T-helper 22 cell (primary cell): ENCODE data around the gene ADGRD2.

Experiments
- DNase-seq: peaks from one replicate; pipeline ENCODE4 v3.0.0-alpha.2; 2020; ENCODE audit warnings: low read depth

ADGRD2 gene

DNA sequence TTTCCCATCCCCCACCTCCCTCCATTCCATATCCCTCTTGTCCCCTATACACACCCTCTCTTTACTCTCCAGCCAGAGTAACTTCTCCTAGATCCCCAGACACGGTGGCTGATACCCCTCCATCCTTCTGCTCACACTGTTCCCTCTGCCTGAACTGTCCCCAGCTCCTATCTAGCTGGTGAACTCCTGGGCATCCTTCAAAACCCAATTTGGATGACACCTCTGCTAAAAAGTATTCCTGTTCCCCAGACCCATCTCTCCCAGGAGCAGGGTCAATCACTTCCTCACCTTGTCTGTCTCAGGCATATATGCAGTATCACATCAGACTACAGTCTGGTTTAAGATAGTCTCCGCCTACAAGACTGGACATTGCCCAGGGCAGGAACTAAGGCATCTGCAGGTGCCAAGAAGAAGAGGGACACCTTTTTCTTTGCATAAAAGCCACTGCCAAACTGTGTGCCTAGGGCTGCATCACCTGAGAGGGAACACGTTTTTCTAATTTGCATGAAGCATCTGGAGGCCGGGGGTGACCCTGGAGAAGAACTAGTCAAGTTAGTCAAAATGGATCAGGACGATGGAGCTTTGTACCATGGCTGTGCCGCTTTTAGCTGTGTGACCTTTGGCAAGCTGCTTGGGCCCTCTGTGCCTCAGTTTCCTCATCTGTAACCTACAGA, 29.8 kb downstream of the ADGRD2 start:
- DNase-seq, result no peak

DNA sequence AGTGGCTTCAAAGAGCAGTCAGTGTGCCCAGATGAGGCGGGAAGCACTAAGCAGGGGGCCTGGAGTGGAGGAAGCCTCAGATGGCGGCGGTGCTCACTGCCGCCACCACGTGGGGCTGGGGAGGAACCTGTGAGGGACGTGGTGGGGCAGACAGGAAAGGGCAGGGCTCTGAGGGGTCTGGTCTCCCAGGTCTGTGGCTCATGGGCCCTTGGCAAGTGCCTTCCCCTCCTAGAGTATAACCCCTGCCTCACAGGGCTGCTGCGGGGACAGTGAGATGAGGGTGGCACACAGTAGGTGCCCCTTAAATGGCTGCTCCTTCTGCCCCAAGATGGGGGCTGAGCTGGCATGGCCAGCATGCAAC, 30.4 kb downstream of the ADGRD2 start:
- no peak for DNase-seq

DNA sequence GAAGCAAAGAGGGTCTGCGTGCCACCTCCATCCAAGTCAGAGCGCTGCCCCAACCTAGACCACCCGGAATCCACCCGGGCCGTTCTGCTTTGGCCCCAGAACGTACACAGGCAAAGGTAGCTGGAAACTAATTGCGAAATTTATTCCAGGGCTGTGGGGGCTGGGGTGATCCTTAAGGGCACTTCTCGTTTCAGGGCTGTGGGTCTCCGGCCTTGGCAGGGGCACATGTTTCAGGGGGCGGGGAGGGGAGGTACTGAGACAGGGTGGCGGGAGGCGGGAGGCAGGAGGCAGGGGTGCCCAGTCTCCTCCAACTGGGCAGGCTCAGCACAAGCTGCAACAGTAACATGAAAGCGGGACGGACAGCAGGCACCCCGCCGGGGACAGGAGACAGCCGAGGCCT, 30.9 kb downstream of the ADGRD2 start:
- DNase-seq, result no peak

DNA sequence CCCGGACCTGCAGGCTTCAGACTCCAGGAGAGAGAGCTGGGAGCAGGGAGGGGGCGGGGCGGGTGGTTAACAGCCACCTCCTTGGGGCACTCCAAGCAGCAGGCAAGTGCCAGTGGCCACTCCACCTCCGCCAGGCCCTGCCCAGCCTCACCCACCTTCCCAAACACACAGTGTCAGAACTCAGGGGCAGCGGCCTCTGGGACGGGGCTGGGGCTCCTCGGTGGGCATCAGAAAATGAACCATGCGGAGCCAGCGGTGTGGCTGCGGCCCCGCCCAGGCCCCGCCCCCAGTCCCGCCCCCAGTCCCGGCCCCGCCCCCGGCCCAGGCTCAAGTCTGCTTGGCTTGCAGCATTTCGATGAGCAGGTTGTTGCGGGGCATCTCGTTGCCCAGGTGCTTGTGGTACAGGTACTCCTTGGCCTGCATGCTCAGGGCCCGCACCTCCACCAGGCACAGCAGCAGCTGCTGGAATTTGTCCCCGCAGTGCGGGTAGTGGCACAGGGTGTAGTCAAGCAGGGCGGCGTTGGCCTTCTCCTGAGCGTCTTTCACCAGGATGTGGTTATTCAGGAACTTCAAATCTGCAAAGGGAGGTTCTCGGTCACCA, 32.3 kb downstream of the ADGRD2 start:
- no peak for DNase-seq

DNA sequence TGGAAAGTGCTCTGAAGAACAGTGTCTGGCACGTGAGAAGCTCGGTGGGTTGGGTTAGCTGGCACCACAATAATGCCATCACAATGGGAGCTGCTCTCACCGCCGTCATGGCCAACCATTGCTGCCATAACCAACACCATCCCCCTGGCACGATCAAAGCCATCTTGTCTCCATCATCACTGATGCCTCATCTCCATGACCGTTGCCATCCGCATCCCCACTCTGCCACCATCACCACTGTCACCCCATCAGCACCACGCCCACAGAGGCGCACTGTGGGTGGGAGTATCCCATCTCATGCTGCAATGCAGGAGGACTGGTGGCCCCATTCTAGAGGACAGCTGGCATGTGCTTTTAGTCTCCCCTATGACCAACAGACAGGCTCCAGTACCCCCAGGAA, 33.2 kb downstream of the ADGRD2 start:
- DNase-seq, result no peak

DNA sequence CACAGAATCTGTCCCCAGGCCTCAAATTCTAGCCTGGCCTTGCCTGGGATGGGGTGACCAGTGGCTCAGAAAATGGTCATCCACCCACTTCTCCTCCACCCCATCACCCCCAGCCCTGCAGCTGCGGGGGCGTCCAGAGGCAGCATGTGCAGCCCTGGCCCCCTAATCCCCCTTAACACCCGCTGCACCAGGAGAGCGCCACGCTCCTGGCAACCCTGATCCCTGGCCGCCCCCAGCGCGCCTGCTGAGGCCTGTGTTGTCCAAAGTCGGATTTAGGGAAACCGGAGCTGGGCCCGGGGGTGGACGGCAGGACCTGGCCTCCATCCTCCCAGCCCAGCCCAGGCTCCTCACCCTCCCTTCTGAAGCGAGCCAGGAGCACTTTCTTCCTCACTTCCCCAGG, 35.0 kb downstream of the ADGRD2 start:
- no peak for DNase-seq

DNA sequence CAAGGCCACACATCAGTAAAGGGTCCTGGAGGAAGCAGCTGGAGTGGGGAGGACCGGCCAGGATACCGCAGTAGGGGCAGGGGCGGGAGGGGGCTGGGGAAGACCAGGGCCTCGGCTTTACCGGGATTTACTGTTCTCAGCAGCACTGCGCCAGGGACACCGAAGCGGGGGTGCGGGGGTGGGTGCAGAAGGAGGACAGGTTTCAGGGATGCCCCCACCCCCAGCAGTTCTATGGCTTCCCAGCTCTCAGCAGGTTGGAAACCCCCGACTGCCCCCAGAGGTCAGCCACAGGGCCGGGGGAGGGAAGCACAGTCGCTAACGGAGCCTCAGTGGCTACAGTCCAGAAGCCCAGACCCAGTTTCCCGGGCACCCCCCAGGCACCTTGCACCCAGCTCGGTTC, 35.7 kb downstream of the ADGRD2 start:
- DNase-seq, result no peak

DNA sequence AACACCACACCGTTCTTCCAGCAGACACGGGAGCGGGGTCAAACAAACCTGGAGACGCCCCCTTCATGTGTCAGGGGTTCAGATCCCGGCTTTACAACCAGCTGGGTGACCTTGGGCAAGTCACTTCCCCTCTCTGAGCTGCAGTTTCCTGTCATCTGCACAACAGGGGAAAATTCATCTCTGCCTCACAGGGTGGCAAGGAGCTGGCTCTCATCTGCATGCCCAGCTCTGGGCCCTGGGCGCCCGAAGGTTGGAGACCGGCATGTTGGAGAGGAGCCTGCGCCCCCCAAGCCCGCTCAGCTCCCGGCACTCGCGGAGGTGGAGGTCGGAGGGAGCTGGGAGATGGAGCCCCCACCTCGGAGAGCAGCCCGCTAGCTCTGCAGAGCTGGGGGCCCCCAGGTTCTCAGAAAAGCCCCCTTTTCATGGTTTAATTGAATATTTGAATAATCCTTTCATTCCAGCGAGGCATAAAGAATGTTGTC, 36.6 kb downstream of the ADGRD2 start:
- no peak for DNase-seq

DNA sequence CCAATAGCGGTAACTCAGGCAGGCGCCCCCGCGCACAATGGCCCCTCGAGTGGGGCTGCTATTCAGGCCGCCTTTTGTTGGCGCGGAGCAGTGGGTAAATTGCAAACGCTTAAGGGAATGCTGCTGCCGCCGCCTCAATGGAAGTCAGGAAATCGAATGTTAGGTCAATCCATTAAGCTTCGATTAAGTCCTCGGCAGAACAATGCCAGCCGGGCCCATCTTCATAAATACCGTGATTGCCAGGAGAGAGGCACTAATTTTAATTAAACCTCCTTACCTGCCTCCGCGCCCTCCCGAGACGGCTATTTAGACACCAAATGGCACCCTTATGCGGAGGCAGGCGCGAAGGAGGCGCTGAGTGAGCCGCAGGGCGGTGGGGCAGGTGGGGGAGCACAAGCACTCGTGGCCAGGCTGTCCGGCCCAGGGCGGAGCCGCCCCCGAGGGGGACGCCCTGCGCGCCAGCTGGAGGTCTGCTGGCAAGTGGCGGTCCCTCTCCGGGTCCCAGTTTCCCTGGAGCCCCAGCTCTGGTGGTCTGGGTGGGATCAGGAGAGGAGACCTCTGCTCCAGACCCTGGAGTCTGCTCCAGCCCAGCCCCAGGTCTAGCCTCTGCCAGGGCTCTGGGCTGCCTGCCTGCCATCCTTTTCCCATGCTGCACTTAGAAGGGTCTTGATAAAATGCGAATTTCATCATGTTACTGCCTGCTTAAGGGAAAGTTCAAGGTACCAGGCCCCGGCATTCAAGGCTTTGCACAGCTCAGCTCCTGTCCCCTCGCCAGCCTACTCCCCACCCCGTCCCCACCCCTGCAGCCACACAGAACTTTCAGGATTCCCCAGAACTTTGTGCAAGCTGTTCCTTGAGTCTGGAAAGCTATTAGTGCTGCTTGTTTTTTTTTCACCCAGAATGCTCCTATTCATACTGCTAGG, 37.3 kb downstream of the ADGRD2 start:
- no peak for DNase-seq

DNA sequence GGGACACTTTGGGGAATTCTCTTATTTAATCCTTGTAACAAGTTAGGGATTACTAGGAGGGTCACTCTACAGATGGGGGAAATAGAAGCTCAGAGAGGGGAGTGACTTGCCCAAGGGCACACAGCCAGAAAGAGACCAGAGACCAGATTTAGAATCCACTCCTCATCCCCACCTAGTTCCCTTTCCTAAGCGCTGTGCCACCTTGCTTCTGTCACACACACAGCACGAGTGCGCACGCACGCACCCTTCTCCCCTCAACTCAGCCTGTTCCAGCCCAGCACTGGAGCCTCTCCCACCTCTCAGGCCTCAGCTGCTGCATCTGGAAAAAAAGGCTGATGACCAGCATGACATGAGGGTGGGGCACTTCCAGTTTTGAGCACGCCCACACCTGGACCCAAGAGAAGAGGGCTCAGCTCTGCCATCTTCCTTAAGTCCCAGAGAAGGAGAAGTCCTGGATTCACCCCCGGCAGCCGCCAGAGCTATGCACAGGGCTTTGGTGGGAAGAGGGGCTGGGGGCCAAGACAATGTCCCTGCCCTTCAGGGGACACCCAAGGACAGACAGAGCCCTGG, 38.5 kb downstream of the ADGRD2 start:
- no peak for DNase-seq

DNA sequence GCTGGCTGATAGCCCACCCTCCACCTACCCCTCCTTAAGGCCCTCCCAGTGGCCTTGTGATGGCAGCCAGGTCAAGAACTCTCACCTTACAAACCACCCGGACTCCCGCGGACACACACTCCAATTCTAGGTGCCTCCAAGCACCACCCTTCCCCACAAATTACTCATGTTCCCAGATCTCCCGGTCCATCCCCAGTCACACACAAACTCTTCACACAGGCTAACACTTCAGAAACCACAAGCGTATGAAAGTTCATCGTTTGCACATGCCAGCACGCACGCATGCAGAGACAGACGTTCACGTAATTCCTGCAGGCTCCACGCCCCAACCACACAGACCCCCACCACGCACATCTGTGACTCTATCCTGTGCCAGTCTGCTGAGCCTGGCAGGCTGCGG, 39.0 kb downstream of the ADGRD2 start:
- DNase-seq, result no peak

DNA sequence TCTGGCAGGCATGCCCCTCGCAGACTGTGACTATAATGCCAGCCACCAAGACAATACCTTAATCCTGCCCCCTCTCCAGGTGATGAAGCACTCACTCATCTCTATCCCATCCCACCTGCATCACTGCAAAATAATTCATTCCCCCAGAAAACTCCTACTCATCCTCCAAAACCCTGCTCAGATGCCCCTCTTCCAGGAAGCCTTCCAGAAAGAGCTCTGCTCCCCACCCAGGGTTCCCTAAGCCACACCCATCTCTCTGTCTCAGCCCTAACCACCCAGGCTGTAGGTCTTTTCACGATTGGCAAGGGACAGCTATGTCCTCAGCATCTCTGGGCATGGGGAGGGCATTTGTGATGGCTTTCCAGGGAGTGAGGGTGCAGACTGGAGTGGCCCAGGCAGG, 39.8 kb downstream of the ADGRD2 start:
- DNase-seq, result no peak

DNA sequence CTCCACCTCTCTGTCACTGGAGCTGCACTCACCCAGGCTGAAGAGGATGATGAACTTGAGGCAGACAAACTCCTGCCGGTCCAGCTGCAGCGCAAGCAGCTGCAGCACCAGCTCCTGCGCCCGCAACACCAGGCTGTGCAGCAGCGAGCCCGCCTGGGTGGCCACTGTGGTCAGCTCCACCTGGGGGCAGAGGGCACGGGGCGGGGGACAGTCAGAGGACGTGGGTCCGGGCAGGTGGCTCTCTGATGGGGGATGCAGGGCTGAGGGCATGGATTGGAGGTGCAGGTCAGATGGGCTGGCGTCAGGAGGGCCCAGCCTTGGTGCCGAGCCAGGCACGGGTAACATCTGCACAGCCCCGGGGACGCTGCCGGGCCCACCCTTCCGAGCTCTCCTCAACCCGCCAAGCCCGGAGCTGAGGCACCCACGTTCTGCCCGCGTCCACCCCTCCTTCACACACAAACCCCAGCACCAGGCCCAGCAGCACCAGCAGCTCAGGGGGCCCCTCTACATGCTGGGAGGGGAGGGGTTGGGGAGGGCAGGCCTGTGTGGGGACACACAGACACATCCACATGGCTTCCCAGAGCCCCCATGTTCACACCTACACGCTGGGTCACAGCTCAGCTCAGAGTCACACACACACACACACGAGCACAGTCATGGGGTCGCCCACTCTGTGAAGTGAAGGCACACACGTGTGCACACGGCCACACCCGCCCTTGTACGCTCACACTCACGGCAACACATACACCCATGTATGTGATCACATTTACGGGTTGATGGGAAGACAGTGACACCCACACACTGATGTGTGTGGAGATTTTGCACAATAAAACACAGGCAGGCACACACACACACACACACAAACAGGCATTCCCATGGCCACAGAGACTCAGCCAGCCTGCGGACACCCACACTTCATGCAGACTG, 41.1 kb downstream of the ADGRD2 start:
- DNase-seq, result no peak

DNA sequence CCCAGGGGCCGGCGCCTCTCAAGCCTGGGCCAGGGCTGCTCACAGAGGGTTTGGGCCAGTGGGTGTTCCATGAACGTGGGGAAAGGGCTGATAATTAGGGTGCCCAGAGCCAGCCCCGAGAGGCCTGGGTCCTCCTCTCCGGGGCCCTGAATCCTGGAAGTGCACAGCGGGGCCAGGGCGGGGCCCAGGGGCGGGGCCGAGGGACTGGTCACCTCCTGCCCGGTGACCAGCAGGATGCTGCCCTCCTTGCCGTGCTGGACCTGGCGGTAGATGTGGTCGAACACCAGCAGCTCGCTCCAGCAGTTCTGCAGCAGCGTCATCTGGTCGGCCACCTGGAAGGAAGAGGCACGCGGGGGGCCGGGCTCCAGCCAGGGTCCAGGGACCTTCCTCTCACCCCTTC, 42.6 kb downstream of the ADGRD2 start:
- DNase-seq, result no peak

DNA sequence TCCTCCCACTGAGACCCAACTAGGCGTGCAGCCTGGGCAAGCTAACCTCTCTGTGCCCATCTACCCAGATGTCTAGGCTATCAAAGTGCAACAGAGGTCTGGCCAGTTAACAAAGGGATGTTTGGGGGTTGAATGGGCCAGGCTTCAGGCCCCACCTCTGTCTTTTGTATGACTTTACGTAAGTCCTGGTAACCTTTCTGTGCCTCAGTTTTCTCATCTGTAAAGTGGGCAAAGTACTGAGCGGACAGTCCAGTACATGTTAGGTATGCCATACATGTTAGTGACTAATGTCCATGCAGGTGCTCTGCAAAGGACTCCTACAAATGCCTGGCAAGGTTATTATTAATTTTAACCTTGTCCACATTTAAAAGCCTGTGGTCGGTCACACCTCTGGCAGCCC, 43.0 kb downstream of the ADGRD2 start:
- DNase-seq, result no peak

DNA sequence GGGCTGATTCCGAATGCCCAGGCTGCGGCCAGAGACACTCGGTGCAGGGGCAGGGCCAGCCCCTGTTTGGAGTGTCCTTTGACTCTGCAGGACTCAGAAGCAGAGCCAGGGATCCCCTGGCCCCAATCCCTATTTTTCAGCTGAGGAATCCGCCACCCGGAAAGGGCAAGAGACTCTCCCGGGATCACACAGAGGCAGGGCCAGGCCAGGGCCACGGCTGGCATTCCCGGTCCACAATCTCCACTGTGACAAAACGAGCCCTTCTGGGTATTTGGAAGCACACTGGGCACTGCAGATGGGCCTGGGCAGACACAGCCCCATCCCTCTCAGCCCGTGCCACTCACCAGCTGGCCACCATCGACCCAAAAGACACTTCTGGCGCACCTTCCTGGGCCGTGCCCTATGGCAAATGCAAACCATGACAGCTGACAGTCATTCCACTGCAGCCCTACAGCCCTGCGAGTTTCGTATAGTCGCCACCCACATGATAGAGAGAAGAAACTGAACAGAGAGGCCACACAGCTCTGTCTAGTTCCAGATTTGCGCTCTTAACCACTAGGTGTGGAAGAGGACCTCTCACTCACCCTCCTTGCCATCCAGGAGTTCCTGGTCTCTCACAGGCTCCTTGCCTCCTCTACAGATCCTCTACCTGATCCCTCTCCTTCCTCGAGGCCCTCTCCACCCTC, 43.7 kb downstream of the ADGRD2 start:
- DNase-seq, result no peak

DNA sequence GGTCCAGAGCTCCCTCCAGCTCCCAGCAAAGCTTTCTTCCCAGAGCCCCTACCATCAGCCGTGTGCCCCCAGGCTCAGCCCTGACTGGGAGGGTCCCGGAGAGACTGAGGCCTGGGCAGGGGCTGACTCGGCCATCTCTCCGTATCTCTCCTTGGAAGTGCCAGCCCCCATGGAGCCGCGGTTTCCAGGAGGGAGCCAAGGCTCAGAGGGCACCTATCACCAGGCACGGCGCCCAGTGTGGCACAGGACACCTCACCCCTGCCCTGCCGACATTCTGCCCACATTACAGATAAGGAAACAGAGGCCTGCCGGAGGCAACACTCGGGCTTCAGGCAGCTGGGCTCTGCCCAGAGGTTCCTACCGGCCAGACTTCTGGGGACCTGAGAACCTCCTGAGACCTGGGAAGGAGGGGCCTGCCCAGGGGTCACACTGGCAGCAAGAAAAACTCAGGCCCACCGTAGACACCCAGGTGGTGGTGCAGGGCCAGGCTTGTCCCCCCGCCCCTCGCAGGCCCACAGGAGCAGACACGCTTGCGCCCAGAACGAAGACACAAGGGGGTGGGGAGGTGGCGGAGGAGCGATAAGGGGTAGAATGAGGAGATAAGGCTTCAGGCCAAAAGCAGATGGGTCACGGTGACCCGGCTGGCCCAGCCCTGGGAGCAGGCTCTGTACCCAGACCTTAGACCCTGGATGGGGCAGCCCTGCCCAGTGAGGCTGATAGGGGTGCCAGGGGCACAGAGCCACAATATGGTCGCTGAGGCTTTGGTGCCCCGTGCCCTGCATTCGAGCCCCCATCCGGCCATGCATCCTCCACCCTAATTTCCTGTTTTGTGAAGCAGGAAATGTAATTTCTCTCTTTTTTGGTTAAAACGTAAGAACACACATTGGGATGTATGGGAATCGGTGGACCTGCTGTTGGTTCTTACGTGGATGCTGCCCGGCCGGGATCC, 45.1 kb downstream of the ADGRD2 start:
- DNase-seq, result no peak

DNA sequence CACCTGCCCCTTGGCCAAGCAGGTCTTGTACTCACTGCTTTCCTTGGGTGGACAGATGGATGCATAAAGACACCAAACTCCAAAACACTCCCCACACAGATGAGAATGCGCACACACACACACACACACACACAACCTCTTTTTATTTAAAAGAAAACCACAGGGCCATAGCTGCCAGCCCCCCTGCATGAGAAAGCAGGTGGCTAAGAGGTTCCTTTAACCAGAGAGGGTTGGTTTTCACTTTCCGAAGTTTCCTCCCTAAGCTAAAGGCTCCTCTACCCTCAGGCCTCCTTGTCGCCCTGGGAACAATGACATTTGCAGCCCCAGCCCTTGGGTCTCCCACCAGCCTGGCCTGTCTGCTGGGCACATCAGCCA, 45.8 kb downstream of the ADGRD2 start:
- DNase-seq, result no peak

DNA sequence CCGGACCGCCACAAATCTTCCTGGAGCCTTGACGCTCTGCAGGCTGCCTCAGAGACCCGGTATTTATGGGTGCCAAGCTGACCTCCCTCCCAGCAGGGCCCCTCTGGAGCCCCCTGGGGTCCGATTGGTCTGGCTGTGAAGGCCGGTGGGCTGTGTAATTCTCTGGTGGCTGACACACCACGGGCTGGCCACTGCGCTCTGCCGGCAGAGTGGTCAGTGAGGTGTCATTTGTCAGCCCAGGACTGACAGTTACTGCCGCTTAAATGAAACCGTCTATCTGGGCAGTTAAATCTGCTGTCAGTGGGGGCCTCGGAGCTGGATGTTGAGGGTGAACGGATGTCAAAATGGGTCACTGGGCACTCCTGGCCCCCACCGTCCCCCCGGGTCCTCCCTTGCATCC, 46.2 kb downstream of the ADGRD2 start:
- DNase-seq, result no peak

DNA sequence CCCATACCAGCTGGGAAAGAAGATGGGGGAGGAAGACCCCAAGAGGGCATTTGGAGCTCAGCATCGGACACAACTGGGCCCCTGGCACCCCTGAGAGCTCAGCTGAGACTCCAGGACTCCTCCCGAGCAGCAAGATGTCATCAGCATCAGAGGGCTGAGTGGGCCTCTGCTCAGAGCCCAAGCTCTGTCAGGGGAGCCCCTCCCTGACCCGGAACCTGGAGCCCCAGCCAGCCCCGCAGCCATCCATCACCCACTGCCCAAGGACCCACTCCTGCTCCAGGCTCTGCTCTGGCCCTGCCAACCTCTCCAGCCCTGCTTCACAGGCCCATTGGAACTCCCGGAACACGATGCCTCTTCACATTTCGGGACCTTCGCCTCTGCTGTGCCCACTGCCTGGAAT, 47.2 kb downstream of the ADGRD2 start:
- no peak for DNase-seq
